Fibroblast of skin of scalp (primary cell): ENCODE measurements around the gene SLC16A1. TPM values are rescaled to one million over a fixed set of nuclear protein-coding genes. Genes with fewer than 3 reads are reported as not detected.
A peak's percentile ranks its signal among the peaks of the same experiment; 100 is the strongest.
"Not testable (repeated sequence)": the region's sequence is repeated elsewhere in the genome, so short reads cannot be mapped to it uniquely, and the experiment has no call there.

Source experiments
- DNase-seq: peaks from one replicate; pipeline ENCODE4 v3.0.0-alpha.2; 2013
- polyA plus RNA-seq, 2 experiments: library from polyadenylated mRNA; unstranded; fragments of 120-200 nt; gene quantifications; one replicate each; pipeline ENCODE4 v1.2.1, GENCODE V29; 2013; ENCODE audit not compliant: insufficient read length in 2 of 2

SLC16A1 gene
- 61.3 TPM for polyA plus RNA-seq (2013, experiment 1 of 2; ENCODE audit: insufficient read length)
- polyA plus RNA-seq (2013, experiment 2 of 2; ENCODE audit: insufficient read length), result 66.2 TPM

- DNase-seq, result peak; percentile 95
Measured at GRCh38 chr1:112955773-112956543, at the start of gene SLC16A1. Gene SLC16A1, minus strand, starts transcription at chr1:112956196. Its CDS starts 26,888 bp downstream, at chr1:112929308.

- DNase-seq, result no peak
Measured at GRCh38 chr1:113003751-113004690, 48.0 kb upstream of the SLC16A1 start.

- DNase-seq, result no peak
Measured at GRCh38 chr1:113002297-113002696, 46.3 kb upstream of the SLC16A1 start.

- DNase-seq, result peak; percentile 72
Measured at GRCh38 chr1:112998592-112999235, 42.7 kb upstream of the SLC16A1 start.

GRCh38 chr1:112997781-112998180 lies 41.8 kb upstream of the SLC16A1 start:
- no peak for DNase-seq

- no peak for DNase-seq
Measured at GRCh38 chr1:112995890-112996289, 39.9 kb upstream of the SLC16A1 start.

- not testable (repeated sequence) for DNase-seq
Measured at GRCh38 chr1:112995021-112995420, 39.0 kb upstream of the SLC16A1 start.

- DNase-seq, result no peak
Measured at GRCh38 chr1:112992780-112993179, 36.8 kb upstream of the SLC16A1 start.

- DNase-seq, result no peak
Measured at GRCh38 chr1:112991402-112992120, 35.6 kb upstream of the SLC16A1 start.

- no peak for DNase-seq
Measured at GRCh38 chr1:112990271-112990670, 34.3 kb upstream of the SLC16A1 start.

GRCh38 chr1:112988367-112988766 lies 32.4 kb upstream of the SLC16A1 start:
- no peak for DNase-seq

- no peak for DNase-seq
Measured at GRCh38 chr1:112985123-112985522, 29.1 kb upstream of the SLC16A1 start.

- DNase-seq, result no peak
Measured at GRCh38 chr1:112983537-112984131, 27.6 kb upstream of the SLC16A1 start.

GRCh38 chr1:112982853-112983536 lies 27.0 kb upstream of the SLC16A1 start:
- DNase-seq, result no peak

- no peak for DNase-seq
Measured at GRCh38 chr1:112982328-112982727, 26.3 kb upstream of the SLC16A1 start.

- DNase-seq, result not testable (repeated sequence)
Measured at GRCh38 chr1:112981834-112982233, 25.8 kb upstream of the SLC16A1 start.

- DNase-seq, result no peak
Measured at GRCh38 chr1:112981426-112981825, 25.4 kb upstream of the SLC16A1 start.

- no peak for DNase-seq
Measured at GRCh38 chr1:112975336-112975735, 19.3 kb upstream of the SLC16A1 start.

GRCh38 chr1:112974646-112975045 lies 18.6 kb upstream of the SLC16A1 start:
- no peak for DNase-seq

- peak; percentile 35 for DNase-seq
Measured at GRCh38 chr1:112973788-112974187, 17.8 kb upstream of the SLC16A1 start.

GRCh38 chr1:112971006-112971405 lies 15.0 kb upstream of the SLC16A1 start:
- peak; percentile 6 for DNase-seq
